Stimulated activated CD8-positive, alpha-beta memory T cell treated with anti-CD3 and anti-CD28 coated beads, Interleukin-15, amount 100 ng/mL, for 24 hours (primary cell): ENCODE results near the gene SPRED2.

Experiments
- DNase-seq: peaks from one replicate; pipeline ENCODE4 v3.0.0-alpha.2; 2020; ENCODE audit warnings: low read depth

Gene SPRED2

DNA sequence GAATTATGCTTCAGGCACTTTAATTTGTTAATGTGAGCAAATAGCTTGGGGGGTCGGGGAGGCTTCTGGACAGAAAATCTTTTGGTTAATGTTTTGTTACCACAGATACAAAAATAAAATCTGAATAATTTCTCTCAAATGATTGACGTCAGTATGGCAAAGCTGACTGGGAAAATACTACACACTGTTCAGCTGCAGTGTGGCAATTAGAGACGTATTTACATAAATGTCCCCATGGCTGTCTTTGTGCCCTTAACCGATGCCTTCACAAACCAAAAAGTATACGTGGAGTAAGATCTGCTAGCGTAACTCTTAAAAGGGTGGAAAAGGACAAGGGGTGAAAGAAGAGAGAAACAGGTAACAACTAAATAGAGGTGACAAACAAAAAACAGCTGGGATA is 121.3 kb downstream of the SPRED2 start:
- DNase-seq: no peak

DNA sequence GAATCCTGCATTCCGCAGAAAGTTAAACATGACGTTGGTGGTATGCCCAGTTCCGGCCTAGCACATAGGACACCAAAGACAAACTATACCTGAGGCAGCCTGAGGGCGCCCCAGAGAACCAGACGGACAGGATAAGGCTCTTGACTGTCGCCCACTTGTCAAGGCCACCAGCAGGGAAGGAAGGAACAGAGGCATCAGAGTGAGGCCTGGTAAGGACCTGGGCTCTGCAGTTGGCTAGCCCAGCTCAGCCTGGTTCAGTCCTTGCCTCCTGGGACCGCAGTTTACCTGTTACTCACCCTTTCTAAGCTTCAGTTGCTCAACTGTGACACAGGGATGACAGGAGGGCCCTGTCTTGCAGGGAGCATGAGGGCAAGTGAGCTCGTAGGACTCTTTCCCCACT is 122.7 kb downstream of the SPRED2 start:
- DNase-seq: no peak

GRCh38 chr2:65305934-65306333 is 126.5 kb downstream of the SPRED2 start:
- no peak for DNase-seq

DNA sequence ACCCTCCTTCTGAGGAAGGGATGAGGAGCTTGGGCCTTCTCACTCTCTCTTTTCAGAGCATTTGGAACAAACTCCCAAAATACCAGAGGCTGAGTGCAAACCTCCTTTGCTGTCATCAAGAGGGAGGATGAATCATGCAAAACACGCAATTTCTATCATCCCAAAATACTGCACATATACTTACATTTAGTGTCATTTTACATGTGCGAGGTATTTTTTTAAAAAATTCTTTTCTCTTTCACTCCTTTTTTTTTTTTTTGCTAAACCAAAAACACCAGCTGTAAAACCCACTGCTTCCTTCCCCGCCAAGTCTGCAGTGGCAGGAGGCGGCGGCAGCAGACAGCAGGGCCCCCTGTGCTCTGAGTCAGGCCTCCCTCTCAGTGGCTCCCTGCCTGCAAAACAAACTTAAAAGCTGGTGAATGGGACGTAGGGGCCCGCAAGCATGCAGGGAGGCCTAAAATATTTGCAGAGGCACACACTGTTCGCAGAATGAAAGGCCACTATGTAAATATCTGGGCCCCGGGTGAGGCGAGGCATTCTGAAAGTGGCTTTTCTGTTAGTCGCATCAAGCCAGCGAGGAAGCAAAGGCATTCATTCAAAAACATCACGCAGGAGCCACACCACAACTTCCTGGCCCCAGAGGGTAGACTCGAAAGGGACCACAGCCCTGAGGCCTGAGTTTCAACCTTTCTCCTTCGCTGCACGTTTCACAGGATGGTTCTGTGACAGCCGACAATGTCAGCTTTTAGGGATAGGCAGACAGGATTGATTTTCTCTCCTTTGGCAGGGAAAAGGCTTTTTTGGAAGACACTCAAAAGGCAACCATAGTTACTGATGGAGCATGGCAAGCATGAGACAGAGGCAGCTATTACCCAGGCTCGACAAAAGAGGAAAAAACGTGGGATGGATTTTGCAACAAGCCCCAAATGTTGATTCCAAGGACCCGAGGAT is 131.4 kb downstream of the SPRED2 start:
- peak; percentile 22 for DNase-seq

DNA sequence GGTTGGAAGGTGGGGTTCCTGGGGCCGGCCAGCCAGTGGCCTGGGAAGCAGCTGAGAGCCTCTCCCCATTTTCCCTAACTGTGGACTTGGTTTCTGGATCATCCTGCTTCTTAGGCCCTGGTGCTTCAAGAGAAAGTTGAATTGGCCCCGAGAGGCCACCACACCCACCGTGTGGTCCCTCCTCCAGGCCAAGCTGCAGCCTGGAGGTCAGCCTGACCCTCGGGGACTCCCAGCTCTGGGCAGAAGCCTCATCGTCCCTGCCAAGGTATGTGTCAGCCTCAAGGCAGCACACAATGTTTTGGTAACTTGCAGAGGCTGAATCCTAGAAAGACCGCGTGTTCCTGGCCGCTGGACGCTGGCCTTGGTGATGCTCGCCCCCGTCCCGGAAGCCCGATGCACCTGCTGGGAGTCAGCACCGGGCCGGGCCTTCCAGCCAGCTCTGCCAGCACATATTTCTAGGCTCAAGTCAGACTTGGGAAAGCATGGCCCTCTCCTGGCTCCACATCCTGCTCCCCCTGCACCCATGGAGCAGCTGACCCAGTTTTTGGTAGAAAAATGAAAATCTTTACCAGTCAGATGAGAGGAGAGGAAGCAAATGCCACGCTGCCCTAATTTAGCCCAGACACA is 132.2 kb downstream of the SPRED2 start:
- DNase-seq: no peak

GRCh38 chr2:65299246-65299645 is 133.2 kb downstream of the SPRED2 start:
- DNase-seq: no peak

DNA sequence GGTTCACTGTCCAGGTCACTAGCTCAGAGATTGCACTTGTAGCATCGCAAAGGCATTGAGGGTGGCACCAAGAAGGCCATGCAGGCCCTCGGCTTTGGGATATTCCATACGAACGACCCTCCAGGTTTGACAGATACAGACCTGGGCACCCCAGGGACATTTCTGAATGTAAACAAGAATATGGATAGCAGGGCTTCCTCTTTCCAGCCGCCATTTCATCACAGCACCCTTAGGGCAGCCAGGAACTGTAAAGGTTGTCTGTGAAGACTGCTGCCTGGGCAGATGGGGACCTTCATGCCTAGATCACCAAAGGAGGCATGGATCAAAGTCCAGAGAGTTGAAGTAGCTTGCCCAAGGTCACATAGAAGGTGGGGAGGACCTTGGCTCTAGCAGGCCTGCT is 134.3 kb downstream of the SPRED2 start:
- no peak for DNase-seq

DNA sequence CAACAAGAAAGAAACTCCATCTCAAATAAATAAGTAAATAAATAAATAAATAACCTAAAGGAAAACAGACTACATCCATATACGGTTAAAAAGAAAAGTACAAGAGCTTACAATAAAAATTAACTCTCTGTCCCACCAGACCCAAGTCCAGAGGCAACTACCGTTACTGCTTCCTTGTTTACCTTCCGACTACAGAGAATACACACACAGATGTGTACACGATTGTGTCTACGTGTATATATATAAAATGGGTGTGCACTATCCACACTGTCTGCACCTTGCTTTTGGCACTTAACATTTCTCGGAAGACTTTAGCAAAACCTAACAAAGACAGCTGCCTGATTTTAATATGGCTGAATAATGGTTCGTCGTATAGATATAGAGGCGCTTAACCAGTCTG is 134.9 kb downstream of the SPRED2 start:
- no peak for DNase-seq

DNA sequence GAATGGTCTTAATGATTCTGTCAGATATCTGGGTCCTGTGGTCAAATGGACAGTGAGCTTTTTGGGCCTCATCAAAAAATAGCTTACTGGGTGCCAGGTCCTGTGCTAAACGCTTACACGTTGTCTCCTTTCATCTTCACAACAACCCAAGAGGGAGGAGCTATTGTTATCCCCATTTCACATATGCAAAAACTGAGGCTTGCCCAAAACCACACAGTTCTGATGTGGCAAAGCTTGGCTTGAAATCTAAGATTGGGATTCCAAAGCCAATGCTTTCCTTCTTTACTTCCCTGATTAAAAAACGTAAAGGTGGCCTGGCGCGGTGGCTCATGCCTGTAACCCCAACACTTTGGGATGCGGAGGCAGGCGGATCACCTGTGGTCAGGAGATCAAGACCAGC is 135.4 kb downstream of the SPRED2 start:
- no peak for DNase-seq

DNA sequence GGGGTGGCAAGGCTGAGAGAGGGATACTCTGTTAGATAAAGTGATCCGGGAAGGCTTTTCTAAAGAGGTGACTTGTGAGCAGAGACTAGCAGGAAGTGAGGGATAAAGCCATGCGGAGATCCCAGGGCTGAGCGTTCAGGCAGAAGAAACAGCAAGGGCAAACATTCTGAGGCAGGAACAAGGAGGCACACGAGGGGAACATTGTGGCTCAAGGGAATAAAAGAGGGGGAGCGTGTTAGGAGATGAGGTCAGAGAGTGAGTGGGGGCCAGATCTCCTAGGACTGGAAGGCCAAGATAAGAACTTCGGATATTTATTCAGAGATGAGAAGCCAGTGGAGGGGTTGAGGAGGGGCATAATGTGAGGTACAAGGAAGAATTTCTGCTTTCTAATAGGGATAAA is 137.7 kb downstream of the SPRED2 start:
- DNase-seq: no peak

- no peak for DNase-seq
Measured at GRCh38 chr2:65294136-65294535, 138.3 kb downstream of the SPRED2 start.

GRCh38 chr2:65293376-65293775 is 139.0 kb downstream of the SPRED2 start:
- DNase-seq: no peak

DNA sequence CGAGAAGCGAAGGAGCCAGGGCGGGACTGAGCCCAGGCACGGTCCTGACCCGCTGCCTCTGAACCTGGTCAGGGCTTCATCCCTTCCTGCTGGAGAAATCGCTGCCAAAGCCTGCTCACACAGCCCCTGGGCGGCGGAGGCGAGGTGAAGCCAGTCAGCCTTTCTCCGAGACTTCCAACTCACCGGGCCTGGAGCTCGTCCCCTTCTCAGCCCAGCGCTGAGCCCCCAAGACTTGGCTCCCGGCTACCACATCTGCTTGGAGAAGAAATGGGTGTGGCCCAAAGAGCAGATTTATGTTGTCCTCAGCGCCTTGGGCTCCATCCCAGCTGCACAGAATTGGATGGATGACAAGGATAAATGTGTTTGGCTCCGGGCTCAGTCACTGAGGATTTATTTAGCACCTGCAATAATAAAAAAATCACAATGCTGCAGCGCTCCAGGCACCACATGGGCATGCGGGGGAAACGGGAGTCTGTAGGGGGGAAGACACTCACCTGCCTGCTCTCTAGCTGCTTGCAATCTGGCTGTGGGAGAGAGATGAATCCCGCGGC is 139.9 kb downstream of the SPRED2 start:
- DNase-seq: no peak

GRCh38 chr2:65292106-65292400 is 140.3 kb downstream of the SPRED2 start:
- no peak for DNase-seq

DNA sequence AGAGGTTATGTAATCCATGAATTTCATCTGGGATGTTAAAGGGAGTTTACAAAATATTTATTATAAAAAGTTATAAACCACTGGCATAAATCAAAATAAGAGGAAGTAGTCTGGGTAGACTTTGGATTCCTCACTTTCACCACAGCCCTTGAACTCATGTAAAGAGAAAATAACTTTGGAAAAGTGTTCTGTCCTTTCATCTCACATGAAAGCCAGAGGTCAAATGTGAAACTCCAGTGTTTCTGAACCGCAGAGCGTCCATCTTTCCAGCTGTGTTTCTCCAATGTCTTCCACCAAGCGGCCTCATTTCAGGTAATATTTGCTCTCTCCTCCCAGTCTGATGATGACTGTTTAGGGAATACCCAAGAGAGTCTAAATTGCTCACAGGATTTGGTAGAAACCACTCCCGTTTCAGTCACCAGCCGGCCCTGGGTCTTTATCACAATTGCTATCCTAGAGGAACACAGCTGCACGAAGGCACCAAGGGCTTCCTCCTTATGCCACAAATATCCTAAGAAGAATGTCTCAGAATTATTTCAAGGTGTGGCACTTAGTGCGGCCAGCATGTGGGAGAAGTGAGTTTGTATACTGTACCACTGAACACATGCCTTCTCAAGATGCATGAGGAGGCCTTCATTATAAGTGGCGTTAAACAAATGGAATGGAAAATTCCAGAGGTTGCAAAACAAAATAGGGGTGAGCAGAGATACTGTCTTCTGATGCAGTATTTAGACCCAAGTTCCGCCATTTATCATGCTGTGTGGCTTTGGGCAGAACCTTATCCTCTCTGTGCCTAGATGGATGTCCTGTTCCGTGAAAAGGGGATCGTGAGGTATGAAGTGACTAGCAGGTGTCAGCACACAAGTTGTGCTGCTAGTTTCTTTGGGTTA is 140.9 kb downstream of the SPRED2 start:
- DNase-seq: no peak

GRCh38 chr2:65287364-65287763 is 145.0 kb downstream of the SPRED2 start:
- DNase-seq: no peak

DNA sequence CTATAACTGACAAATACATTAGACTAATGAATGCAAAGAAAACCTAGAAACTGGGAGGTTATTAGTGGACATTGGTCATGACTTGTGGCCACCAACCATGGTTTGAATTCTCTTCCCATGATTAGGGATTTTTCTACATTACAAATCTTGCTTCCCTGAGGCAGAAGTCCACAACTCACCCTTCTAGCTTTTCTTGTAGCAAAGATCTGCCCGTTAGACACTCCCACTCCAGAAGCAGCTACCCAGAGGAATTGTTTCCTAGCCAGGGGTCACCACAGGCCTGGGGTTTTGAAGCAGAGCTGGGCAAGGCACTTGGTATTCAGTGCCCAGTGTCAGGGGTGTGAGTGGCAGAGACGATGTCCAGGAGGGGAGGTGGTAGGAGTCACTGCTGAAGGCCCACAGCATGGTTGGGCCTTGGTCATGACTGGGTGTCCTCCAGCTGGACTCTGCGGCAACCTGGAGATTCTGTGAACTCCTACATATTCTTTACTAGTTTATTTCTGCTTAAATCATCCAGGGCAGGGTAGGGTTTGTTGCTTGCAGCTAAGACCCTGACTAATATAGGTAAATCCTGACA is 149.8 kb downstream of the SPRED2 start:
- DNase-seq: no peak

DNA sequence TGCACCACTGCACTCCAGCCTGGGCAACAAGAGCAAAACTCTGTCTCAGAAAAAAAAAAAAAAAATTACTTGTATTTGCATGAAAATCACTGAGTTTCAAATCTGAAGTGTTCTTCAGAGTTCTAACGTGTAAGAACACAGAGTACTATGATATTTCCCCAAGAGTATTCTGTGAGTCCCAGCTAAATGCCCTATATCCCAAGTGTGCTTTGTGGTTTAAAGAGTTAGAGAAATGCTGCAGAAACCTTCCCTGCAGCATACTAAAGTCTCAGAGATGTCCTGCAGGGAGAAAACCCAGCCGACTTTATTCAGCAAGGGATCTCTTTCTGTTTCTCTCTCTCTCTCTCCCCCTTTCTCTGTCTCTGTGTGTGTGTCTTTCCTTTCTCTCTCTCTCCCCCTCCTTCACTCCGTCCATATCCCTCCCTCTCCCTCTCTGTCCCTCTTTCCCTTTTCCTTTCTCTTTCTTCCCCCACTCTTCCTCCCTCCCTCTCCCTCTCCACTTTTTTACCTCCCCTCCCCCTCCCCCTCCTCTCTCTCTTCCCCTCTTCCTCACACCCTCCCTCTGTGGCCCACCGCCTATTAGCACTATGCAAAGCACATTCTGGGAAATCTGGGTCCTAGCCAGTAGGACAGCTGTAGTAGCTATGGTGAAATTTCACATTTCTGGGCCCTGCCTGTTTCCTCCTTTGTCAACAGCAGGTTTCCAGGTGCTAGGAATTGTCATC is 150.6 kb downstream of the SPRED2 start:
- DNase-seq: no peak

DNA sequence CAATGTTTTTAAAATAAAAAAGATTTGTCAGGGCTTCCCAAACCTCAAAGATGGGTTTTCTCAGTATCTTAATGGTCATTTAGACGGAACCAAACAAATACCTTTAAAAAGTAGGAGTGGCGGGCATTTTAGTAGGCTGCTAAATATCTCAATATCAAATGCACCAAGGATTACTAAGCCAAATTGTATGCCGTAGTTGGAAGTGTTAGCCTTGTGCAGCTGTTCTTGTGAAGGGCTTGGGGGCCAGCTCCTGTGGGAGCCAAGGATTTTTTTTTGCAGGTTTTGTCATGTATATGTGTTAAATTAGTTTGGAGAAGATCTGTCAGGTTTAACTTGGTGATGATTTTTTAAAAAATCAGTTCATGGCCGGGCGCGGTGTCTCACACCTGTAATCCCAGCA is 152.6 kb downstream of the SPRED2 start:
- DNase-seq: no peak

DNA sequence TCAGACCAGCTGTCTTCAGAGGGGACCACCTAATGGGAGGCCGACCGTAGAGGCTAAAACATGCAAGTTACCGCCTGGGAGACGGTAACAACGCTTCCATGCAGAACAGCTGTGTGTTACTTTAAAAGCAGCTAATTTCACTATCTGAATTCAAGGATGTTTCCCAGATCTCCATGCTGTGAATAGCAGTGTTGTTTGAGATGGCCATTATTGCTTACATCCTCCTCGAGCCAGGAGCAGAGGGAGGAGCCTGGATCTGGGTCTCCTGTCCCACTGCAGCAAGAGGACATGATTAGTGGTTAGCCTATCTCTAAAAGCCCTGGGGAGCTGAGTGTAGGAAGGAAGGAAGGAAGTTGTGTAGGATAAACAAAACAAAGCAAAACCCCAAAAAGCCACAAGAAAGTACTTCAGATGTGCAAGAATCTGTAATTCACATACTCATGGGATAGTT is 153.8 kb downstream of the SPRED2 start:
- DNase-seq: no peak

DNA sequence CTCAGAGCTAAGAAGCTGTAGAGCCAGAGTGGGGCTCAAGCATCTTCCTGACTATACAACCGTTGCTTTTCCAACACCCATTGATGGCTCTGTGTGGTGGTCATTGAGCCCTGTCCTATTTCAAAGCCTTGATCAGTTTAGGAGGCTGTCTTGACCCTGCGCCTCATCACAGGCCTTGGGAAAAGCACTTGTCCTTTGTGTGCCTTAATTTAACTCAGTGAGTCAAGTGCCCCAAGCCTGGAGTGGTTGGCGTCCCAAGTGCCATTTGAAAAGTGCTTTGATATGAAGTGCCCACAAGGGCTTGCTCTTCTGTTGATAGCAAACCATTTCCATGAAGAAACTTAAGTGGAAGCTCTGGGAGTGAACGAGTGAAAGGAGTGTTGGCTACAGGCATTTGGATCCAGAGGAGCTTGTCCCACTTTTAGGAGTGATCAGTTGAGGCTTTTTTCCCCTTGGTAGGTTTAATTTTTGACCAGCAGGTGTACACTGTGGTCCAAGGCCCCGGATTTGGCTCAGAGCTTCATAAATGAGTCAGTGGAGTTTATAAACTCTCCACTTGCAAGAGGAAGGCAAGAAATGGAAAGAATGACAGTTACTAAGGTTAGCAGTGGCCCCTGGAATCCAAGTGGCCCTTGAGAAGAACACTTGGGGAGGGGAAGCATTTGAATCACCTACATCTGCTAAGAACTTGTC is 154.5 kb downstream of the SPRED2 start:
- DNase-seq: no peak
